Measurements from ENCODE around the gene ARHGAP33. TPM values are rescaled to one million over a fixed set of nuclear protein-coding genes. Genes with fewer than 3 reads are reported as not detected.

ARHGAP33 gene
- total RNA-seq, 1 donor from 2014 or later = 52.6 TPM

DNA sequence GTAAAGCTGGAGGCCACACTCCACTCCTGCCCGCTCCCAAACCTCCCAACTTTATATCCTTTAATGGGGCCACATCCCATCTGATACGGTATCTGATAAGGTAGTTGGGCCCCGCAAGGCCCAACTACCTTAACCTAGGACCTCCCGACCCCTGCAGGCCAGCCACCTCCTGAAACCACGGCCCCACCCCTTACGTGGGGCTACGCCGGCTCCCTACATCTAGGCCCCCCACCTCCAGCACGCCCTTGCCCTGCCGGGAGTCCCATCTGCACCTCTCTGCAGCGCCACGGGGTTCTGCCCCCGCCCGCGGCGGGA, 35.3 kb upstream of the ARHGAP33 start:
- DNase-seq (ENCODE audit: low spot score in 2 of 2) (no peak), FAIRE-seq (no peak)

DNA sequence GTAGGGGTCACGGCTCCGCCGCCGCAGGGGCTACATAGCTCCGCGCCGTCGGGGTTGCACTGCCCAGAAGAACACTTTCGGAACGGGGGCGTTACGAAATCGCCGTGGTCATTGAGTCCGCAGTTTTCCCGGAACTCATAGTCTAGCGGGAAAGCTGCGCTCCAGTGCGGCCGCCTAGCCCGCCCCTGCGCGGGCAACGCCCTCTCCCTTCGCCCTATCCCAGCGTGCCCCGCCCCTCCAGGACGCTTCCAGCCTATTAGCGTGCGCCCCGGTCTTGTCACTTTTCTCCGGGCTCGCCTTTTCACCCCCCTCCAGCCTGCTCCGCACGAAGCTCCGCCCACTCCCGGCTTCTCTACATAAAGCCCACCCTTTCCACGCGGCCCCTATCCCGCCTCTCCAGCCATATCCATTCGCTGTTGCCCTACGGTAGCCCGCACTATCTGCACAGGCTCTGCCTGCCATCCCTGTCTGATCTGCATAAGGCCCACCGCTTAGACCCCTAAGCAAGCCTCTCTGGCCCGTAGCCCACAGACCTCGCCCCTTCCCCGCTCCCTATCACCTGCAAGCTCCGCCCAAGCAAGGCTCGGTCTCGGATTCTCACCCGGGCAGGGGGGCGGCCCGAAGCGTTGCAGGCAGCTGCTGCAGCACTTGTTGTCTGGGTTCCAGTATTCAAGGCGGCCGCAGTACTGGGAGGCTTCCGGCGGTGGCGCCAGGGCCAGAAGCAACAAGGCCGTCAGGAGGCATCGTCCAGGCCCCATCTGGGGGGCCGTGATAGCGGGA, 34.8 kb upstream of the ARHGAP33 start:
- peak; percentile 19 for FAIRE-seq
- DNase-seq (ENCODE audit: low spot score in 2 of 2) = peak; percentile 98 to 100

DNA sequence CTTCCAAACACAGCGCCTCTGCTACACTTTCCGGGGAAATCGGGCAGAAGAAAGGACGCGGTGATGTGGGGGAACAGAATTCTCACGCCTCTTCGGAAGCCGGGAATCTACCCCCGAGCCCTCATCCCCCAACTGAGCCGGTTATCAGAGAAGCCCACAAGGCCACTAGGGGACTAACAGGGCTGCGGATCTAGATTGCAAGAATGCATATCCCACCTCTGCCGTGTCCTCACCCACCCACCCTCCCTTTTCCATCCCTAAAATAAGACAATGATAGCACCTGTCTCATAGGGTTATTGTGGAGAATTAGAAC, 34.2 kb upstream of the ARHGAP33 start:
- FAIRE-seq (no peak), DNase-seq (ENCODE audit: low spot score in 2 of 2) (no peak)

DNA sequence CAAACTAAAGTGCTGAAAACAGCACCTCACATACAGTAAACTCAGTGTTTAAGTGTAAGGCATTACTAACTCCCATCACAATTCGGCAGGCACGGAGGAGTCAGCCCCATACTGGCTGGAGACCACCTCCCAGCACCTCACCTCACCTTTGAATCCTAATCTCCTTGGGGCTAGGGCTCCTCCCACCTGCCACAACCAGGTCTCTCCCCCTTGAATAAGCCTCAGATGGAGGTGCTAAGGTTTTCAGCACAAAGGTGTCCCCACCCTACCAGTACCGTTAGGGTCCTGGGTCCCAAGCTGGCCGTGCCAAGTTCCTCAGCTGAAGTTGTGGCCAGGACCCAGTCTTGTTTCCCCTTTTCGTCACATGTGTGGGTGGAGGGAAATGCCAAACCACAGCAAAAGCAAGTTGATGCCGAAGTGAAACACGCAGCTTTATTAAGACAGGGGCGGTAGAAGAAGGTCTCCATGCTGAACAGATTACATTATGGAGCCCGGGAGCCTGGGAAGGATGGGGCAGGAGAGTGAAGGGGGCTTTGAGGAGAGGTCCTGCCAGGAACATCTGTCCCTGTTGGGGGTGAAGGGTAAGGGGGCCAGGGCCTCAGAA, 33.1 kb upstream of the ARHGAP33 start, which contains the start of gene IGFLR1:
Gene IGFLR1, minus strand, starts transcription at position 332 of the 604 bp plus-strand sequence. CDS start 1,272 bp downstream, outside the sequence.
- DNase-seq (ENCODE audit: low spot score in 2 of 2) = no peak
- FAIRE-seq = no peak

DNA sequence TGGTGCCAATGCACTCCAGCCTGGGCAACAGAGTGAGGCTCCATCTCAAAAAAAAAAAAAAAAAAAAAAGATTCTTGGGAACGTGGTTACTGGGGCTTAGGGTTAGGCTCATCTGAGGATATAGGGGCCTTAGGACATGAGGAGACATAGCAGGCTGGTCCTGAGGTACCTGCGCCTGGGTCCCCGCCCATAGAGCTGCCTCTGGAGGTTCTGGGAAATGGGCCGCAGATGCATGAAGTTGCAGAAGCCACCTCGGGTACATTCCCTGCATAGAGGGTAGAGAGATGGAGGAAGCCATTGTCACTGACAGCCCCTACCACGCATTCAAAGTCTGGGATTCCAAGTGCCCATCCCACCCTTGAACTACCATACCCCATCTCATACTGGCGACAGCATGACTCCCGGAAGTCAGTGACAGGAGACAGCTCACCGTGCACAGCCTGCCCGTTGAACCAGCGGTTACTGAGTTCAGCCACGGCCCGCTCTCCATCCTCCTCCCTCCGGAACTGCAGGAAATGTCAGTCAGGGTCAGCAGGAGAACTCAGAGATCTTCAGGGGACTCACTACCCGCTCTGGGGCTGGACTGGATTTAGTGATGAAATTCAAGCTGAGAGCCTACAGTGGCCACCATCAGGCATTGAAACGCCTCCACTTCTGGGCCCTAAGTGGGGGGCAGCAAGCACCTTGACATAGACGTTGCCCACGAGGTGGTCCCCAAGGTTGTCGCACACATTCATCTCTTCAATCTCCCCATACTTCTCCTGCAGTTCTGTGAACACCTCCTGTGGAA, 31.5 kb upstream of the ARHGAP33 start:
- FAIRE-seq = no peak
- no peak for DNase-seq (ENCODE audit: low spot score in 2 of 2)

DNA sequence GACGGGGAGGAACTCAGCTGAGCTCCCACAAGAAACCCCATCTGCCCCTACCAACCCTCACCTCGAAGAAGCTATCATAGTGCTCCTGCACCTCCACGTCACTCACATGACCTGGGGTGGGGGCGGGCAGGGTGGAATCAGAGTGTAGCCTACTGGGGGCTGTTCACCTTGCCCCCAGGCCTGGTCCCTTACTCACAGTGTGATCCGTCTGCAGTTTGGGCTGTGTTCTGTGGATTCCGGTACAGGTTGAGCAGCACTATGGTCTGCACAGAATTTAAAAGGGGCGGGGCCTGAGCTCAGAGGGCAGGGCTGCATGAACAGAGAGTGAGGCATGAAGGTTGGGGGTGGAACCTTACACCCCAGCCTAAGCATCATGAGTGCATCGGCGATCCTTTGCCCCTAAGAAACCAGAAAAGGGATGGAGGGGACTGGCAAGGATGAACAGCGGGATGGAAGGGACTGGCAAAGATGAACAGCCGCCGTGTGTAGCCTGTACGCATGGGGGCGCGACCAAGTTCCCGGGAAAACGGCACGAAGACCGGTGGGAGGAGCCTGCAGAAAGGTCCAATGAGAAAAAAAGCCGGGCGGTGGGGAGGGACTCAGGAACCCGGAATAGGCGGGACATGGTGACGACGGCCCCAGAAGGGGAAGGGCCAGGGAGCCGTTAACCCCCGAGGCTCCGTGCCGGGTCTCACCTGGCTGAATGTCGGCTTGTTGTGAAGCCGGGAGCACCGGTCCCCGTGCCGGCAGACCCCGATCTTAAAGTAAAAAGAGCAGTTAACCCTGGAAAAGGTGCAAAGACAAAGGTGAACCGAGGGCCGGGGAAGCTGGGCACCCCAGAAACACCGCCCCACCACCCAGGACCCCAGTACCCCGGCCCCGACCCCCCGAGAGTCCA, 30.7 kb upstream of the ARHGAP33 start:
- DNase-seq (ENCODE audit: low spot score in 2 of 2) (peak; percentile 83 to 87), FAIRE-seq (no peak)

DNA sequence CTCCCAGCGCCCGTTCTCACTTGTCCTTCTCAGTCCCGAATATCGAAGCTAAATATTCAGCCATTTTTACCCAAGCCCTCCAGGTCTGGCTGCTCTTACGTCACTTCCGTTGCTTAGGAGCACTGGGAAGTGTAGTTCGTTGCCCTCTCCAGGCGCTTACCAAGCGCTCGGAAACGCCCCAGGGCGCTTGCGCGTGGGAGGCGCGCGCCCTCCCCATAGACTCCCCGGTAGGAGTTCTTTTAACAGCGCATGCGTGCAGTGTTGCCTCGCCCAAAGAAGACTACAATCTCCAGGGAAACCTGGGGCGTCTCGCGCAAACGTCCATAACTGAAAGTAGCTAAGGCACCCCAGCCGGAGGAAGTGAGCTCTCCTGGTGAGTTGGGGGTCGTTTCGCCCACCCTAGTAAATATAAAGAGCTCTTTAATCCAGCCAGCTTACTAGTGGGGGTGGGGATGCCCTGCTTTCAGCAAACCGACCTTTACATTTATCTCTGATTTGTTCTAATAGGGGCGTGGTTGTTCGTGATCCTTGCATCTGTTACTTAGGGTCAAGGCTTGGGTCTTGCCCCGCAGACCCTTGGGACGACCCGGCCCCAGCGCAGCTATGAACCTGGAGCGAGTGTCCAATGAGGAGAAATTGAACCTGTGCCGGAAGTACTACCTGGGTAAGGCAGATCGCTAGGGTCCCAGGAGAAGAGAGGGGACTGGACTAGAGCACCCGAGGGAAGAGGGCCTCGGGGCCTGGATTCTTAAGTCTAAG, 29.9 kb upstream of the ARHGAP33 start, which contains the start of the genes PSENEN and U2AF1L4:
Gene PSENEN, plus strand, starts transcription at position 324 of the 759 bp plus-strand sequence. Its CDS starts 280 bp downstream, at position 604.
Gene U2AF1L4, minus strand, starts transcription at position 91 of the 759 bp plus-strand sequence. Its CDS starts 27 bp downstream, at position 64.
- DNase-seq (ENCODE audit: low spot score in 2 of 2) = peak; percentile 86 to 91
- no peak for FAIRE-seq

DNA sequence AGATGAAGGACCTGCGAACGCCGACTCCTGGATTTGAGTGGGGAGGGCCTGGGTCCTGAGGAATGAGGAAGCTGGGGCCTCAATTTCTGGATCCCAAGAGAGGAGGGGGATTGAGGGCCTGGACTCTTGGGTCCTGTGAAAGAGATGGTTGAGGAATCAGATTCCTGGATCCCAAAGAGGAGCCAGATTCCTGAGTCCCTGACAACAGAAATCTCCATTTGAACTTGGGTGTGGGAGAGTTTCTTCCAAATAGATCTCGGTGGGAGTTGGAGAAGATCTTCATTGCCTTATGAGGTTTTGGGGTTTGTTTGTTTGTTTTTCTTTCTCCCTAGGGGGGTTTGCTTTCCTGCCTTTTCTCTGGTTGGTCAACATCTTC, 29.3 kb upstream of the ARHGAP33 start:
- no peak for DNase-seq (ENCODE audit: low spot score in 2 of 2)
- no peak for FAIRE-seq

DNA sequence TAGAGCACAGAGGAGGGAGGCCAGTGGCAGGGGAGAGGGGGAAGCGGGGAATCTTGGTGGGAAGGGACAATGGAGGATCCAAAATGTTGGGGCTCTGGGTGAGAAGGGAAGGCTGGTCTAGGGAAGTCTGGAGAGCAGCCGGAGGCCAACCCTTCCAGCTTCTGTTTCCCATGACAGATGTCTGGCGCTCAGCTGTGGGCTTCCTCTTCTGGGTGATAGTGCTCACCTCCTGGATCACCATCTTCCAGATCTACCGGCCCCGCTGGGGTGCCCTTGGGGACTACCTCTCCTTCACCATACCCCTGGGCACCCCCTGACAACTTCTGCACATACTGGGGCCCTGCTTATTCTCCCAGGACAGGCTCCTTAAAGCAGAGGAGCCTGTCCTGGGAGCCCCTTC, 28.8 kb upstream of the ARHGAP33 start:
- FAIRE-seq (no peak), DNase-seq (ENCODE audit: low spot score in 2 of 2) (no peak)

DNA sequence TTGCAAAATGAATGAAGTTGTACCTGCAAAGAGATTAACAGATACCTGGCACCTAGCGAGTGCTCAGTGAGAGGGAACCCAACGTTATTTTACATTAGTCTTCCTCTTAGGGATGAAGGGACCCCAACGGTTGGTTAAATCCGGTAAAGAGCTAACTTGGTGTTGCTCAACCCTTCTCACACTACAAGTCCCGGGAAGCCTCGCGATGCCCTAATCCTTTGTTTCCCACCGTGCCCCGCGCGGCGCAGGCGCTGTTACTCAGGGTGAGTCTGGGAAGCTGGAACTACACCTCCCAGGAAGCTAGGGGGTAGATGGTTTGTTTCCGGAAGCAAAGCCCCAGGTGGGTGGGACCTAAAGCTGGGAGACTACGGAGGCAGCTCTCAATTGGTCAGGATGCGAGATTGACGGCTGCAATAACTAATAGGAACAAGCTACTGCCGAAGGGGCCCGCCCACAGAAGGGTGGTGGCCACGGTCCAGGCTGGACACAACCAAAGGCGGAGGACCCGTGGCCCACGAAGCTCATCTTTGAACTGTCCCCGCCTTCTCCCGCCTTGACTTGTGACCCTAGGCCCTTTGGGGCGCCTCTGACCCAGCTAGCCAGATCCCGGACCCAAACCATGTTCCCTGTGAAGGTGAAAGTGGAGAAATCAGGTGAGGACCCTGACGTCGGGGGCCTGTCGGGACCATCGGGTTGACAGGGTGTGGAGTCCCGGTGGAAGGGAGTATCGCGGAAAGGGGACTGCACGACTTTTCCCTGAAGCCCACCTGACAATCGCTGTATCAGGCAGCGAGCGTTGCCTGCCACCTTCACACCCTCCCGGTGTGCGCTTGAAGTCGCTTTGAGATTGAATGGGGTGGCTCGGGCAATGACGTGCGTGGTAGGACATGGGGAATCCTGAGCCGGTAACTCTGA, 27.0 kb upstream of the ARHGAP33 start, which contains the start of gene LIN37:
Gene LIN37, plus strand, starts transcription at position 471 of the 915 bp plus-strand sequence. Its CDS starts 149 bp downstream, at position 620.
- FAIRE-seq (peak; percentile 96), DNase-seq (ENCODE audit: low spot score in 2 of 2) (peak; percentile 88 to 90)

DNA sequence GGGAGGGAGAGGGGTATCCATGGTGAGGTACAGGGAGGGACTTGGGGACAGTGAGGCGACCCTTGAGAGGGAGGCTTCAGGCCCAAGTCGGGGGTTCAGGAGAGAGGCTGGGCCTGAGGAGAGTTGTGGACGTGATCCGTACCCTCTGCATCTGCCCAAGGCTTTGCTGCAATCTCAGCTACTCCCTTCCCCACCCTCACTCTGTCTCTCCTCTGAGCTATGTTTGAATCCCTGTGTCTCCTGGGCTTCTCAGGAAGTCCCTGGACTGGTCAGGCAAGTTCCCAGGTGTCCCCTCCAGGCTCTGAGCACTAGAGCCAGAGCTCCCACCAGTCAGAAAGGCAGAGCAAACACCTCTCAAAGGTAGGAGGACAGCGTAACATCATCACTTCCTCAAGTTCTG, 25.2 kb upstream of the ARHGAP33 start:
- FAIRE-seq (no peak), DNase-seq (ENCODE audit: low spot score in 2 of 2) (no peak)

DNA sequence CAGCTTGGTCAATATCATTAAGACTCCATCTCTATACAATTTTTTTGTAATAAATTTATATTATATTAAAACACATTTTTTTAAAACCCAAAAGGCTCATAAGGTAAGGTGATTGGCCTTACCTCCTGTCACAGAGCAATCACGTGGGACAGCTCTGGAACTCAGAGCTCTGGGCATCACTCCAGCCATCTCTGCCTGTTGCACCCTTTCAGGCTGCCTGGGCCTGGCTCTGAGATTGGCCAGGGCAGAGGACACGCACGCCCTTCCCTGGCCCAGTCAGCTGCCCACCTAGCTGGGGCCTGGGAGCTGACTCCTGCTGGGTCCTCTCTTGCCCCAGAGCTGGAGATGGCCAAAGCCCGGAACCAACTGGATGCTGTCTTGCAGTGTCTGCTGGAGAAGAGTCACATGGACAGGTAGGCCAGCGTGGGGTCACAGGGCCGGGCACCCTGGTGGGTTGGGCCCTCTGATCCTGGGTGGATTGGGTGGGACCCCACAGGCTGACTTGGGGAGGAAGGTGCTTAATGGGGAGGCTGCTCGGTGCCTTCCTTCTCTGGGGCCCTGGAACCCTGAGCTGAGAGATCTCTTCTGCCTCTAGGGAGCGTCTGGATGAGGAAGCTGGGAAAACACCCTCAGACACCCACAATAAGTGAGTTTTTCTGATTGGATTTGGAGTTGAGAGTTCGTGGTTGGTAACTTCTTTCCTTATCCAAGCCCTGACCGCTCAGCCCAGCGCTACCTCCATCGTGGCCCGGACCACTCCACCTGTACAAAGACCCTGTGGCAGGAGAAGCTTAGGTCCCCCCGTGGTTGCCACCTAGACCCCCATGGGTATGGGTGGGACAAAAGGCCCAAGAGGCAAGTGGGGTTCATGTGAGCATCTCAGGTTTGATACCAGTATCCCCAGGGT, 23.3 kb upstream of the ARHGAP33 start:
- FAIRE-seq = no peak
- no peak for DNase-seq (ENCODE audit: low spot score in 2 of 2)

DNA sequence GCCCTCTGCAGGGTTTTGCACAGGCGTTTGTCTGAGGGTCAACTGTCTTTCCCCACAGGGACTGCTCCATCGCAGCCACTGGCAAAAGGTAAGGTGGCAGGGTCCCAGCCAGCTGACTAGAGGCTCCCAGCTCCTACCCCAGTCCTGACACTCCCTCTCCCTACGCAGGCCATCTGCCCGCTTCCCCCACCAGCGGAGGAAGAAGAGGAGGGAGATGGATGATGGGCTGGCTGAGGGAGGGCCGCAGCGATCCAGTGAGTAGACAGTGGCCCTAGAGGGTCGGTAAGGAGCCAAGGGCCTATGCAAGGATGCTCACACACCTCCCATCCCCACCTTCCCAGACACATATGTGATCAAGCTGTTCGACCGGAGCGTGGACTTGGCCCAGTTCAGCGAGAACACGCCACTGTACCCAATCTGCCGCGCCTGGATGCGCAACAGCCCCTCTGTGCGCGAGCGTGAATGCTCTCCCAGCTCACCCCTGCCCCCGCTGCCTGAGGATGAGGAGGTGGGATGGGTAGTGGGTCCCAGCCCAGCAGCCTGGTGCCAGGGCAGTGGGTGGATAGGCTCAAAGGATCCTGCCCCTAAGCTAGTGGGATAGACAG, 22.5 kb upstream of the ARHGAP33 start:
- no peak for FAIRE-seq
- DNase-seq (ENCODE audit: low spot score in 2 of 2) = no peak

DNA sequence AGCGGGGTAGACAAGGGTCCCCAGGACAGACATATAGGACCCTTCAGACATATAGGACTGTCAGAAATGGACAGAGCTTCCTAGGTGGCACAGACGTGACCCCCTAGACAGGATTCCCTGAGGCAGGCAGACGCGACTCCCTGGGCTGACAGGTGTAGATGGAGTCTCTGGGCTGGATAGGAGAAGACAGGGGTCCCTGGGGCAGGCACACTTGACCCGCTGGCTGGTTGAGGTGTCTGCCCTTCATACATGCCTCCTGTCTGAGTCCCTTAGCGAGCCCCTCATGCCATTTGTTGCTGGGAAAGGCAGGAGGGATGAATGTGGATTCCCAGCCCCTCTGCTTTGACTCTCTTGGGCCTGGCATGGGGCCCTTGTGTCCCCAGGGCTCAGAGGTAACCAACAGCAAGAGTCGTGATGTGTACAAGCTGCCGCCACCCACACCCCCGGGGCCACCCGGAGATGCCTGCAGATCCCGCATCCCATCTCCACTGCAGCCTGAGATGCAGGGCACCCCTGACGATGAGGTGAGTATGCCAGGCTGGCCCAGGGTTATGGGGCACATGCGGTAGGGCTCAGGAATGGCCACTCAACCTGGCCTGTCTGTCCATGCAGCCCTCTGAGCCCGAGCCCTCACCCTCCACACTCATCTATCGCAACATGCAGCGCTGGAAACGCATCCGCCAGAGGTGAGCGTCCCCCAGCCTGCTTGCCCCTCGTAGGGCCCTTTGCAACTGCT, 21.6 kb upstream of the ARHGAP33 start:
- FAIRE-seq (no peak), DNase-seq (ENCODE audit: low spot score in 2 of 2) (no peak)

DNA sequence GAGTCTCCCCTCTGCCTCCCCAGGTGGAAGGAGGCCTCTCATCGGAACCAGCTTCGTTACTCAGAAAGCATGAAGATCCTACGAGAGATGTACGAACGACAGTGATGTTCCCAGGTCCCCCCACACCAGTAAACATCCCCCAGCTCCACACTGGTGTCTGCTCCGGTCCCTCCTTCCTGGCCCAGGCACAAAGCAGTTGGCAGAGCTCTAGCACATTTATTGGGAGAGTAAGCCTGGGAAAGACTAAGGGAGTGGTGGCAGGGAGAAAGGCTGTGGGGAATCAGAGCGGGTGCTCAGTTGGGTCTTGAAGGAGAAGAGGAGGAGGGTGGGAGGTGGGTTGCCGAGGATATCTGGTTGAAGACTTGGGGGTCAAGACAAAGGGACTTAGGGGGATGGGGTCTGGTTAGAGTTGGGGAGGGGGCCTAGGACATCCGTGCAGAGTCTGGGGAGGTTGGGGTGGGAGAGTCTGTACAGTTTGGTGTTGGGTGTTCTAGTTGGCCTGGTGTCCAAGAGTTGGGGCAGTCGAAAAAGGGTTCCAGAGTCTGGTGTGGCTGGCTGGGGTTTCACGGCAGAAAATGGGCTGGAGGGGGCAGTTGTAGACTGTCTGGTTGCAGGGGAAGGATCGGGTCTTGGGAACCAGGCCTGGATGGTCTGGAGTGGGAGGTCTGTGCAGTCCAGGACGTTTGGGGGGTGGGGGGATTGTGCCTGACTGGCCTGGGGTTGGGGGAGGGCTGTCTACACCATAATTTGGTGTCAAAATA, 20.8 kb upstream of the ARHGAP33 start:
- no peak for DNase-seq (ENCODE audit: low spot score in 2 of 2)
- FAIRE-seq = no peak
